ENCODE results near the gene ITIH1. TPM values are rescaled to one million over a fixed set of nuclear protein-coding genes. Genes with fewer than 3 reads are reported as not detected.
A peak's percentile ranks its signal among the peaks of the same experiment; 100 is the strongest.

Gene ITIH1
- total RNA-seq, 6 experiments from 2014 or later: 376 to 1,846 (median 1,201) TPM

GRCh38 chr3:52801839-52802238 lies 24.4 kb downstream of the ITIH1 start:
- H3K27ac ChIP-seq: no peak overlapping the region
- WGBS (ENCODE audit: insufficient coverage, low coverage, low lambda C conversion rate, missing lambda C conversion rate): 71% methylated on average over 5 of the region's 5 CpGs
- no peak for DNase-seq
- ATAC-seq: no peak
- H3K27me3 ChIP-seq: no peaks in the 10 kb centered on the region
- H3K4me3 ChIP-seq: no peak overlapping the region
- intact Hi-C loops (cut with DNase I): loop anchor here in 1 of 2 donors (10.0 kb wide), 1 partner anchor 57 kb away; no protein-coding TSS in a partner anchor
- H3K9me3 ChIP-seq: no peaks in the 10 kb centered on the region
- no peak for TF ChIP-seq CTCF (IDR thresholded peaks at IDR 0.05)
- TF ChIP-seq POLR2A (IDR thresholded peaks at IDR 0.05): no peak
- peaks cover 0 to 34% (median 12%) of the 10 kb centered on the region in 4 donors for H3K4me1 ChIP-seq
- H3K36me3 ChIP-seq: peaks cover 10 to 99% (median 57%) of the 10 kb centered on the region in 4 donors

GRCh38 chr3:52805270-52806039 lies 28.1 kb downstream of the ITIH1 start:
- no peaks in the 10 kb centered on the region for H3K4me1 ChIP-seq
- intact Hi-C loops (cut with DNase I): loop anchor here in 1 of 2 donors (10.0 kb wide), 1 partner anchor 61 kb away; no protein-coding TSS in a partner anchor
- H3K9me3 ChIP-seq: no peaks in the 10 kb centered on the region
- H3K36me3 ChIP-seq: peaks cover 10 to 86% (median 47%) of the 10 kb centered on the region in 4 donors
- H3K27me3 ChIP-seq: no peaks in the 10 kb centered on the region
- no peak overlapping the region for H3K27ac ChIP-seq
- TF ChIP-seq POLR2A (IDR thresholded peaks at IDR 0.05): no peak
- TF ChIP-seq CTCF (IDR thresholded peaks at IDR 0.05): no peak
- DNase-seq (no peak), ATAC-seq (peak in 1 of 4 donors; percentile 4)
- no peak overlapping the region for H3K4me3 ChIP-seq
- WGBS (ENCODE audit: insufficient coverage, low coverage, low lambda C conversion rate, missing lambda C conversion rate): 45% methylated on average over 8 of the region's 19 CpGs

GRCh38 chr3:52809149-52809548 lies 31.8 kb downstream of the ITIH1 start:
- 86% methylated on average over 2 of the region's 2 CpGs for WGBS (ENCODE audit: insufficient coverage, low coverage, low lambda C conversion rate, missing lambda C conversion rate)
- no peak for TF ChIP-seq POLR2A (IDR thresholded peaks at IDR 0.05)
- peak in 1 of 4 donors; percentile 5 for TF ChIP-seq CTCF (IDR thresholded peaks at IDR 0.05)
- Histone ChIP-seq H3K9me3 (no peaks in the 10 kb centered on the region), H3K4me3 (no peak overlapping the region), H3K27ac (no peak overlapping the region), H3K36me3 (peaks cover 10 to 53% (median 26%) of the 10 kb centered on the region in 4 donors), H3K4me1 (peaks cover 0 to 29% (median 11%) of the 10 kb centered on the region in 4 donors), H3K27me3 (no peaks in the 10 kb centered on the region)
- DNase-seq (no peak), ATAC-seq (no peak)
- intact Hi-C loops (cut with DNase I): loop anchor here in 1 of 2 donors (10.0 kb wide), 1 partner anchor 64 kb away; no protein-coding TSS in a partner anchor

GRCh38 chr3:52809662-52810377 lies 32.4 kb downstream of the ITIH1 start:
- no peak for DNase-seq
- WGBS (ENCODE audit: insufficient coverage, low coverage, low lambda C conversion rate, missing lambda C conversion rate): 48% methylated on average over 4 of the region's 7 CpGs

More at GRCh38 chr3:52809662-52810377, 32.4 kb downstream of the ITIH1 start:
- Histone ChIP-seq H3K4me3 (no peak overlapping the region), H3K36me3 (peaks cover 3 to 47% (median 25%) of the 10 kb centered on the region in 4 donors), H3K27me3 (no peaks in the 10 kb centered on the region), H3K4me1 (peaks cover 0 to 35% (median 13%) of the 10 kb centered on the region in 4 donors), H3K27ac (no peak overlapping the region), H3K9me3 (no peaks in the 10 kb centered on the region)
- peak in 2 of 4 donors; percentile 0 to 1 for ATAC-seq
- TF ChIP-seq CTCF (IDR thresholded peaks at IDR 0.05): peak in 1 of 4 donors; percentile 2
- peak; percentile 41 for TF ChIP-seq POLR2A (IDR thresholded peaks at IDR 0.05)
- intact Hi-C loops (cut with DNase I): loop anchor here in 1 of 2 donors (10.0 kb wide), 1 partner anchor 65 kb away; no protein-coding TSS in a partner anchor

All from right lobe of liver (tissue), 6 donors.